B cell (primary cell): Measurements from ENCODE around the gene NUCKS1. TPM values are rescaled to one million over a fixed set of nuclear protein-coding genes. Genes with fewer than 3 reads are reported as not detected.

Source experiments
- ATAC-seq: fragments of 200-7000 bp; cut with Tn5 transposase; one replicate; pipeline ENCODE4 v1.10.0; 2021; ENCODE audit warnings: low read depth, mild to moderate bottlenecking, moderate number of reproducible peaks, moderate library complexity
- CTCF ChIA-PET: fragments of 350-600 bp; sonication (Branson Sonifier 250); formaldehyde crosslinking; loops from one replicate; lab custom pipeline; 2021; ENCODE audit warnings: antibody characterized with exemption, inconsistent platforms; lab: Charles Lee
- POLR2A ChIA-PET: fragments of 350-600 bp; sonication (Branson Sonifier 250); formaldehyde crosslinking; loops from one replicate; lab custom pipeline; 2021; ENCODE audit warnings: antibody characterized with exemption; lab: Charles Lee
- DNase-seq: peaks from one replicate; pipeline ENCODE4 v3.0.0; 2013
- H2AFZ ChIP-seq: 2 replicates; pipeline ENCODE4 v1.6.1; 2012; ENCODE audit warnings: mild to moderate bottlenecking, low read depth, low read length; ENCODE audit not compliant: insufficient read depth, poor library complexity, severe bottlenecking
- H3K27ac ChIP-seq, 2 donors: 1 replicate in 1 of 2; 2 replicates in 1 of 2; pipeline ENCODE4 v1.5.1; 2012 to 2013; ENCODE audit warnings: low read length in 2 of 2, mild to moderate bottlenecking in 2 of 2, moderate library complexity in 1 of 2
- H3K27me3 ChIP-seq, 4 experiments: fragments of 200-600 bp in 1 of 4; sonication (generic) in 1 of 4; replicated peaks in 1 of 4; 1 replicate in 2 of 4; 2 replicates in 2 of 4; pipeline versions ENCODE4 v1.6.1 to v1.7.0; 2013 to 2016; ENCODE audit warnings: low read length in 3 of 4, mild to moderate bottlenecking in 2 of 4, mixed read lengths in 1 of 4, moderate library complexity in 1 of 4; ENCODE audit not compliant: insufficient read depth in 4 of 4, control insufficient read depth in 3 of 4; ENCODE audit errors: control extremely low read depth in 1 of 4
- H3K36me3 ChIP-seq, 2 experiments: replicated peaks in 1 of 2; 1 replicate in 1 of 2; 2 replicates in 1 of 2; pipeline versions ENCODE4 v1.6.1 to v1.7.1; 2013; ENCODE audit warnings: low read length in 1 of 2; ENCODE audit not compliant: insufficient read depth in 2 of 2, control insufficient read depth in 1 of 2; ENCODE audit errors: control extremely low read depth in 1 of 2, extremely low read depth in 1 of 2
- H3K4me1 ChIP-seq, 2 donors: fragments of 200-600 bp in 1 of 2; sonication (generic) in 1 of 2; 1 replicate in 1 of 2; 2 replicates in 1 of 2; pipeline versions ENCODE4 v1.5.1 to v1.6.1; 2013 to 2017; ENCODE audit warnings: low read length in 2 of 2; ENCODE audit not compliant: control insufficient read depth in 2 of 2, insufficient read depth in 2 of 2
- H3K4me2 ChIP-seq: replicated peaks from 2 replicates; pipeline ENCODE3; 2012; ENCODE audit warnings: mild to moderate bottlenecking, low read depth, low read length; ENCODE audit not compliant: poor library complexity, severe bottlenecking
- H3K4me3 ChIP-seq, 5 experiments: fragments of 200-600 bp in 1 of 5; sonication (generic) in 1 of 5; 1 replicate in 3 of 5; 2 replicates in 2 of 5; pipeline versions ENCODE4 v1.5.1 to v1.7.0; 2011 to 2016; ENCODE audit warnings: low read length in 4 of 5, mild to moderate bottlenecking in 4 of 5, low read depth in 2 of 5, control low read depth in 1 of 5, moderate library complexity in 1 of 5; ENCODE audit not compliant: insufficient read depth in 1 of 5; ENCODE audit errors: control extremely low read depth in 1 of 5, extremely low read depth in 1 of 5
- H3K79me2 ChIP-seq: fragments of 200-600 bp; sonication (generic); one replicate; pipeline ENCODE4 v1.6.0; 2016; ENCODE audit warnings: low read length; ENCODE audit not compliant: control insufficient read depth, insufficient read depth
- H3K9ac ChIP-seq: fragments of 200-600 bp; sonication (generic); 2 replicates; pipeline ENCODE4 v1.6.1; 2017; ENCODE audit warnings: mild to moderate bottlenecking, low read length, moderate library complexity
- H3K9me3 ChIP-seq, 3 donors: one replicate each; pipeline versions ENCODE4 v1.6.1 to v1.7.1; 2013; ENCODE audit warnings: low read length in 2 of 3; ENCODE audit not compliant: control insufficient read depth in 2 of 3, insufficient read depth in 1 of 3; ENCODE audit errors: control extremely low read depth in 1 of 3
- H4K20me1 ChIP-seq: 2 replicates; pipeline ENCODE4 v1.6.0; 2012; ENCODE audit warnings: mild to moderate bottlenecking, low read length; ENCODE audit not compliant: insufficient read depth, control insufficient read depth, poor library complexity, severe bottlenecking
- H3K27ac Mint-ChIP-seq: one replicate; pipeline ENCODE4 v1.8.0; 2021; ENCODE audit warnings: mixed read lengths
- H3K27me3 Mint-ChIP-seq: one replicate; pipeline ENCODE4 v1.8.0; 2021; ENCODE audit warnings: mixed read lengths
- H3K4me1 Mint-ChIP-seq: one replicate; pipeline ENCODE4 v1.8.0; 2021; ENCODE audit warnings: mixed read lengths
- H3K4me3 Mint-ChIP-seq: one replicate; pipeline ENCODE4 v1.8.0; 2021; ENCODE audit warnings: mixed read lengths
- H3K9me3 Mint-ChIP-seq: one replicate; pipeline ENCODE4 v1.8.0; 2022; ENCODE audit warnings: mixed read lengths; ENCODE audit not compliant: insufficient read depth
- EZH2 ChIP-seq: IDR thresholded peaks from 2 replicates; pipeline ENCODE4 v1.6.1; 2012; ENCODE audit warnings: borderline replicate concordance, low read depth, mild to moderate bottlenecking, moderate library complexity, low read length; ENCODE audit not compliant: insufficient read depth, poor library complexity, severe bottlenecking
- WGBS: methylation state at CpG from one replicate; pipeline ENCODE4 v1.1.5; 2013; ENCODE audit warnings: missing lambda C conversion rate; ENCODE audit not compliant: insufficient coverage; 5-methylcytosine and 5-hydroxymethylcytosine counted together
- intact Hi-C: fragments of 100-400 bp; cut with micrococcal nuclease; formaldehyde crosslinking; loops from one replicate; pipeline ENCODE4 v1.10.0; 2022
- polyA plus RNA-seq: library from polyadenylated mRNA; depleted of rRNA; stranded (reverse); fragments of >200 nt; gene quantifications from 2 replicates; pipeline ENCODE4 v1.2.3, GENCODE V29; 2012
- total RNA-seq, 2 donors: library from RNA; stranded (reverse); fragments of 120-200 nt in 1 of 2; gene quantifications; 1 replicate in 1 of 2; 2 replicates in 1 of 2; pipeline versions ENCODE4 v1.2.3 to v1.2.4, GENCODE V29; 2013 to 2022
- TF ChIP-seq, protein P1 (sequence below): fragments of 200-600 bp; IDR thresholded peaks from one replicate; pipeline ENCODE4 v1.8.0; 2022; ENCODE audit warnings: antibody characterized with exemption, mild to moderate bottlenecking

Gene NUCKS1
- total and polyA plus RNA-seq, 2 donors (not counting 1 experiment from before 2014, with no cell fraction given), result 6.5 to 90.1 TPM

GRCh38 chr1:205786601-205787000 lies 36.6 kb upstream of the NUCKS1 start:
- no peak overlapping the region for H3K4me3 ChIP-seq
- H3K79me2 ChIP-seq, result no peaks in the 10 kb centered on the region
- H4K20me1 ChIP-seq, result no peaks in the 10 kb centered on the region
- H2AFZ ChIP-seq, result no peak overlapping the region
- Mint-ChIP-seq H3K4me1 (peaks cover under 1% of the 10 kb centered on the region), H3K27me3 (no peaks in the 10 kb centered on the region), H3K4me3 (no peak overlapping the region), H3K27ac (no peak overlapping the region), H3K9me3 (no peaks in the 10 kb centered on the region)
- no peak overlapping the region for H3K27ac ChIP-seq
- peaks cover 0 to 15% of the 10 kb centered on the region in 2 experiments for H3K36me3 ChIP-seq
- ChIA-PET CTCF (interaction anchor here (1.2 to 1.8 kb wide), 2 partner anchors 128 to 191 kb away, joined by 4 to 7 read pairs; no protein-coding TSS in a partner anchor), POLR2A (no interaction called here)
- TF ChIP-seq EZH2, result no peak
- DNase-seq, result no peak
- H3K27me3 ChIP-seq, result no peaks in the 10 kb centered on the region
- 80% methylated on average over 1 of the region's 4 CpGs for WGBS
- H3K4me1 ChIP-seq, result no peaks in the 10 kb centered on the region
- H3K4me2 ChIP-seq, result no peak overlapping the region
- no peaks in the 10 kb centered on the region for H3K9me3 ChIP-seq
- intact Hi-C loops, result no loop called here
- no peak for ATAC-seq
- no peak overlapping the region for H3K9ac ChIP-seq

DNA sequence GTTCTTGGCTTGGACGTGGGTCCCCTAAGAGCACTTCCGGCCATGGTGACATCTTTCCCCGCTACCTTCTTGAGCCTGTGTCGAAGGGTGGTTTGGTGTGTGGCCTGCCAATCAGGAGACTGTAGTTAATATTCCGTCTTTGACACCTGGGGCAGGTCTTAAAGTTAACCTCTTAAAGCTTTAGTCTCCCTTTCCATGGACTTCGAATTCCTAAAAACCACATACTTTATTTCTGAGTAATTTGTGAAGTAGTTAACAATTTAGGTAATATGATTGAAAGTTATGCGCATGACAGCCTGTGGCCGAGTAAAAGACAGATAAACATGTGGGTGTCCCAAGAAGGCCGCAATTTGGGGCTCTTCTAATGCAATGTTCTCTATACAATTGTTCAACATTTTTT lies 35.5 kb upstream of the NUCKS1 start:
- H3K36me3 ChIP-seq, result peaks cover 0 to 3% of the 10 kb centered on the region in 2 experiments
- no peak for ATAC-seq
- no peak overlapping the region for H3K27ac ChIP-seq
- Mint-ChIP-seq H3K9me3 (no peaks in the 10 kb centered on the region), H3K27ac (no peak overlapping the region), H3K4me3 (no peak overlapping the region), H3K27me3 (no peaks in the 10 kb centered on the region), H3K4me1 (peaks cover 2% of the 10 kb centered on the region)
- H3K79me2 ChIP-seq, result no peaks in the 10 kb centered on the region
- 90% methylated on average over 6 of the region's 9 CpGs for WGBS
- H3K4me3 ChIP-seq, result no peak overlapping the region
- TF ChIP-seq, protein P1, sequence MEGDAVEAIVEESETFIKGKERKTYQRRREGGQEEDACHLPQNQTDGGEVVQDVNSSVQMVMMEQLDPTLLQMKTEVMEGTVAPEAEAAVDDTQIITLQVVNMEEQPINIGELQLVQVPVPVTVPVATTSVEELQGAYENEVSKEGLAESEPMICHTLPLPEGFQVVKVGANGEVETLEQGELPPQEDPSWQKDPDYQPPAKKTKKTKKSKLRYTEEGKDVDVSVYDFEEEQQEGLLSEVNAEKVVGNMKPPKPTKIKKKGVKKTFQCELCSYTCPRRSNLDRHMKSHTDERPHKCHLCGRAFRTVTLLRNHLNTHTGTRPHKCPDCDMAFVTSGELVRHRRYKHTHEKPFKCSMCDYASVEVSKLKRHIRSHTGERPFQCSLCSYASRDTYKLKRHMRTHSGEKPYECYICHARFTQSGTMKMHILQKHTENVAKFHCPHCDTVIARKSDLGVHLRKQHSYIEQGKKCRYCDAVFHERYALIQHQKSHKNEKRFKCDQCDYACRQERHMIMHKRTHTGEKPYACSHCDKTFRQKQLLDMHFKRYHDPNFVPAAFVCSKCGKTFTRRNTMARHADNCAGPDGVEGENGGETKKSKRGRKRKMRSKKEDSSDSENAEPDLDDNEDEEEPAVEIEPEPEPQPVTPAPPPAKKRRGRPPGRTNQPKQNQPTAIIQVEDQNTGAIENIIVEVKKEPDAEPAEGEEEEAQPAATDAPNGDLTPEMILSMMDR, result no peak
- no peak for TF ChIP-seq EZH2
- no peaks in the 10 kb centered on the region for H3K27me3 ChIP-seq
- POLR2A ChIA-PET, result interaction anchor here (0.7 kb wide), 1 partner anchor 124 kb away, joined by 7 read pairs; no protein-coding TSS in a partner anchor
- intact Hi-C loops, result no loop called here
- CTCF ChIA-PET, result interaction anchor here (1.2 to 1.8 kb wide), 2 partner anchors 127 to 192 kb away, joined by 4 to 7 read pairs; no protein-coding TSS in a partner anchor
- no peak for DNase-seq
- H2AFZ ChIP-seq, result no peak overlapping the region
- no peaks in the 10 kb centered on the region for H4K20me1 ChIP-seq
- H3K9ac ChIP-seq, result no peak overlapping the region
- H3K4me1 ChIP-seq, result no peaks in the 10 kb centered on the region
- H3K4me2 ChIP-seq, result no peak overlapping the region
- no peaks in the 10 kb centered on the region for H3K9me3 ChIP-seq
